ENCODE measurements around the gene STX1B. TPM values are rescaled to one million over a fixed set of nuclear protein-coding genes. Genes with fewer than 3 reads are reported as not detected.

Gene STX1B
- total and polyA plus RNA-seq, 12 donors = 0.17 to 5.3 (median 1.6) TPM; not detected in 2

DNA sequence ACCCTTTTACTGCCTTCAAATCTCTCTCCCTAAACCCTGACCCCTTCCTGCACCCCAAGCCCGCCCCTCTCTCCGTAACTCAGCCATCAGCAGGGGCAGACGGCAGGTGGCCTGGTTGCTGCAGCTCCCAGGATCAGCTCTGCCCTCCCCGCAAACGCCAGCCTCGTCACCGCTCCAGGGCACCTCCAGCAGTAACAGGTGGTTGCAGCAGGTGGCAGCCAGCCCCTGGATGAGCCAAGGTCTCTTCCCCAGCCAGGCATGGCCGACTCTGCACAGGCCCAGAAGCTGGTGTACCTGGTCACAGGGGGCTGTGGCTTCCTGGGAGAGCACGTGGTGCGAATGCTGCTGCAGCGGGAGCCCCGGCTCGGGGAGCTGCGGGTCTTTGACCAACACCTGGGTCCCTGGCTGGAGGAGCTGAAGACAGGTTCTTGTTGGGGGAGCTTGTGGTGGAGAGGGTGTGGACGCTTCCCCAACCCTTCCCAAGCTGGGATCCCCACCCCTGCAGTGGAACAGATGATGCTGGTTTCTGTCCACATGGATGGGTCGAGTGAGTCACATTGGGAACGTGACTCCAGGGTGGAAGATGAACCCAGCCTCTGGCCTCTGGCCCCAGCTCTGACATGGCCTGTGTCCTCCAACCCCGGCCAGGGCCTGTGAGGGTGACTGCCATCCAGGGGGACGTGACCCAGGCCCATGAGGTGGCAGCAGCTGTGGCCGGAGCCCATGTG is 24.9 kb downstream of the STX1B start:
- no peak for TF ChIP-seq POLR2A (IDR thresholded peaks at IDR 0.05)
- TF ChIP-seq CTCF (IDR thresholded peaks at IDR 0.05) = peak in 1 of 6 experiments; percentile 47
- H3K4me3 ChIP-seq = peak overlapping the region in 2 of 4 donors; percentile 1 to 55
- H3K4me1 ChIP-seq (replicated peaks in 1 of 2) = peaks cover 9 to 13% of the 10 kb centered on the region in 2 donors
- WGBS, 4 donors = 53 to 64% (median 59%) methylated on average over 11 to 20 of the region's 20 CpGs
- peak overlapping the region in 2 of 5 donors; percentile 54 to 86 for H3K27ac ChIP-seq
- no peaks in the 10 kb centered on the region for H3K9me3 ChIP-seq (replicated peaks in 1 of 3)
- intact Hi-C loops (cut with DNase I) = loop anchor here (5.0 to 10.0 kb wide), 7 partner anchors 57 to 879 kb away; partner anchors contain the start of genes FBXL19 (in 1 of the 2), PYCARD (in 1 of the 2) and ZNF843 (in 1 of the 2)
- no peaks in the 10 kb centered on the region for H3K27me3 ChIP-seq
- H3K36me3 ChIP-seq (replicated peaks in 1 of 2) = peaks cover 0 to 37% of the 10 kb centered on the region in 2 donors
- DNase-seq = peak; percentile 52 to 76 (median 74)

- peak; percentile 87 to 94 (median 92) for DNase-seq
- intact Hi-C loops (cut with DNase I) = loop anchor here (5.0 to 10.0 kb wide), 8 partner anchors 57 to 880 kb away; partner anchors contain the start of genes ZNF843 (in 2 of the 2), FBXL19 (in 1 of the 2) and PYCARD (in 1 of the 2)
- Histone ChIP-seq H3K27ac (peak within 1 kb of the TSS in 2 of 5 donors; percentile 54 to 86), H3K9me3 (replicated peaks in 1 of 3) (no peaks in the 10 kb centered on the region), H3K4me3 (peak within 1 kb of the TSS in 2 of 4 donors; percentile 1 to 55), H3K27me3 (no peaks in the 10 kb centered on the region), H3K4me1 (replicated peaks in 1 of 2) (peaks cover 9 to 13% of the 10 kb centered on the region in 2 donors), H3K36me3 (replicated peaks in 1 of 2) (peaks cover 0 to 44% of the 10 kb centered on the region in 2 donors)
- no peak for TF ChIP-seq POLR2A (IDR thresholded peaks at IDR 0.05)
- TF ChIP-seq CTCF (IDR thresholded peaks at IDR 0.05) = peak; percentile 95 to 98 (median 98)
- 25 to 46% (median 30%) methylated on average over 11 to 24 of the region's 24 CpGs for WGBS, 4 donors
These were observed 25.6 kb downstream of the STX1B start, which contains the start of gene HSD3B7 for GRCh38 chr16:30984669-30985400. Gene HSD3B7, plus strand, starts transcription at chr16:30985207. Its CDS starts 452 bp downstream, at chr16:30985659.

DNA sequence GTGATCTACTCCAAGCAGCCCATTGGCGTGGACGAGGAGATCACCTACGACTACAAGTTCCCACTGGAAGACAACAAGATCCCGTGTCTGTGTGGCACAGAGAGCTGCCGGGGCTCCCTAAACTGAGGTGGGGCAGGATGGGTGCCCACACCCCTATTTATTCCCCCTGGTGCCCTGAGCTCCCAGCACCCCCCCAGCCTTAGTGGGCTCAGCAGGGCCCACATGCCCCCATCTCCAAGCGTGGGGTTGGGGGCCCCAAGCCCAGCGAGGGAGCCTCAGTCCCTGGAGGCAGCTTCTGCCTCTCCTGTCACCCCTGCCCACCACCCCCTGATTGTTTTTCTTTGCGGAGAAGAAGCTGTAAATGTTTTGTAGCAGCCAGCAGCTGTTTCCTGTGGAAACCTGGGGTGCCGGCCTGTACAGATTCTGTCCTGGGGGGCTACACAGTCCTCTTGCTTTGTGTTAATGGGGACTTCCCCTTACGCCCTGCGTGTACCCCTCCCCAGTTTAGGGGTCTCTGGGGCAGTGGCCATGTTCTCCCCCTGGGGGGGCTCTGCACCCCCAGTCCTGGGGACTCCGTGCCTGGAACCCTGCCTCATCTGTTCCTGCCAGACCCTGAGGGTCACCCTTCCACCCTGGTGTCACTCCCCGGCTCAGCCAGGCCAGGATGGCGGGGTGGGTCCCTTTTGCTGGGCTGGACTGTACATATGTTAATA is 26.4 kb downstream of the STX1B start:
- H3K4me3 ChIP-seq = no peak overlapping the region
- no peak overlapping the region for H3K27ac ChIP-seq
- TF ChIP-seq POLR2A (IDR thresholded peaks at IDR 0.05) = no peak
- TF ChIP-seq CTCF (IDR thresholded peaks at IDR 0.05) = no peak
- intact Hi-C loops (cut with DNase I) = loop anchor here (5.0 to 10.0 kb wide), 7 partner anchors 59 to 881 kb away; partner anchors contain the start of genes ZNF843 (in 2 of the 2), FBXL19 (in 1 of the 2) and PYCARD (in 1 of the 2)
- no peak for DNase-seq
- H3K9me3 ChIP-seq (replicated peaks in 1 of 3) = no peaks in the 10 kb centered on the region
- peaks cover 9 to 13% of the 10 kb centered on the region in 2 donors for H3K4me1 ChIP-seq (replicated peaks in 1 of 2)
- WGBS, 4 donors = 78 to 85% (median 82%) methylated on average over 9 to 14 of the region's 14 CpGs
- no peaks in the 10 kb centered on the region for H3K27me3 ChIP-seq
- peaks cover 0 to 52% of the 10 kb centered on the region in 2 donors for H3K36me3 ChIP-seq (replicated peaks in 1 of 2)
